Measurements from ENCODE around the gene RHBDL1.

RHBDL1 gene

DNA sequence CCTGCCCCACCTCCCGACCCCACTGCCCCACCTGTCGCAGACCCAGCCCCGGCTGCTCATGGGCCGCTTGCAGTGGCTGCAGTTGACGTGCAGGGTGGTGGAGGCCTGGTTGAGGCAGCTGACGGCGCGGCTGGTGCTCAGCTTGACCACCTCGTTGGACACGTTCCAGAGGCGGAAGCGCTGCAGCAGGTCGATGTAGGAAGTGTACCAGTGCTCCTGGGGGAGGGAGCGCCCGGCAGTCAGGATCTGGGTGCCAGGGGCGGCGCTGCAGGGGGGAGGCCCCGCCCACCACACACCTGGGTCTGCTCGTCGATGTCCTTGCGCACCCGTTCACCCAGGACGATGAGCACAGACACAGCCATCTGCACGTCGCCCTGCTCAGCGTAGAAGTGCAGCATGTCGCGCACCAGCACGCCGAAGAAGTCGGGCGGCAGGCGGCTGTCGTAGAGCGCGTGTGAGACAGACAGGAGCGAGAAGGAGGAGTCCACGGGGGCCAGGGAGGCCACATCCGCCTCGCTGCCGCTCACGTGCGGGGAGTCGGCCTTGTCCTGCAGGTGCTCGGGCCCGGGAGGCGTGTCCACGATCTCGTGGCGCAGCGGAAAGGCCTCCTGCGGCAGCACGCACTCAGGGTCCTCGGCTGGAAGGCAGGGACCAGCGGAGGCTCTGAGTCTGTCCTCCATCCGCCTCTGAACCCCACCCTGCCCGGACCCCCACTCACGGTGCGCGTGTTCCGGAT is 9.7 kb downstream of the RHBDL1 start:
- Histone ChIP-seq H3K9me3 (ENCODE audit: control insufficient read depth, low read length) (no peaks in the 10 kb centered on the region), H3K9ac (no peak overlapping the region), H3K4me1 (peaks cover 18% of the 10 kb centered on the region), H3K4me2 (ENCODE audit: low read length) (no peak overlapping the region), H3K27ac (no peak overlapping the region), H3K27me3 (ENCODE audit: control insufficient read depth, insufficient read depth, low read length) (no peaks in the 10 kb centered on the region), H3K36me3 (ENCODE audit: control insufficient read depth, insufficient read depth, low read length) (no peaks in the 10 kb centered on the region), H2AFZ (no peak overlapping the region), H3K4me3 (ENCODE audit: low read depth, low read length) (no peak overlapping the region), H3K79me2 (peaks cover 11% of the 10 kb centered on the region)
- TF ChIP-seq, protein P1, sequence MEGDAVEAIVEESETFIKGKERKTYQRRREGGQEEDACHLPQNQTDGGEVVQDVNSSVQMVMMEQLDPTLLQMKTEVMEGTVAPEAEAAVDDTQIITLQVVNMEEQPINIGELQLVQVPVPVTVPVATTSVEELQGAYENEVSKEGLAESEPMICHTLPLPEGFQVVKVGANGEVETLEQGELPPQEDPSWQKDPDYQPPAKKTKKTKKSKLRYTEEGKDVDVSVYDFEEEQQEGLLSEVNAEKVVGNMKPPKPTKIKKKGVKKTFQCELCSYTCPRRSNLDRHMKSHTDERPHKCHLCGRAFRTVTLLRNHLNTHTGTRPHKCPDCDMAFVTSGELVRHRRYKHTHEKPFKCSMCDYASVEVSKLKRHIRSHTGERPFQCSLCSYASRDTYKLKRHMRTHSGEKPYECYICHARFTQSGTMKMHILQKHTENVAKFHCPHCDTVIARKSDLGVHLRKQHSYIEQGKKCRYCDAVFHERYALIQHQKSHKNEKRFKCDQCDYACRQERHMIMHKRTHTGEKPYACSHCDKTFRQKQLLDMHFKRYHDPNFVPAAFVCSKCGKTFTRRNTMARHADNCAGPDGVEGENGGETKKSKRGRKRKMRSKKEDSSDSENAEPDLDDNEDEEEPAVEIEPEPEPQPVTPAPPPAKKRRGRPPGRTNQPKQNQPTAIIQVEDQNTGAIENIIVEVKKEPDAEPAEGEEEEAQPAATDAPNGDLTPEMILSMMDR (IDR thresholded peaks at IDR 0.05): no peak

DNA sequence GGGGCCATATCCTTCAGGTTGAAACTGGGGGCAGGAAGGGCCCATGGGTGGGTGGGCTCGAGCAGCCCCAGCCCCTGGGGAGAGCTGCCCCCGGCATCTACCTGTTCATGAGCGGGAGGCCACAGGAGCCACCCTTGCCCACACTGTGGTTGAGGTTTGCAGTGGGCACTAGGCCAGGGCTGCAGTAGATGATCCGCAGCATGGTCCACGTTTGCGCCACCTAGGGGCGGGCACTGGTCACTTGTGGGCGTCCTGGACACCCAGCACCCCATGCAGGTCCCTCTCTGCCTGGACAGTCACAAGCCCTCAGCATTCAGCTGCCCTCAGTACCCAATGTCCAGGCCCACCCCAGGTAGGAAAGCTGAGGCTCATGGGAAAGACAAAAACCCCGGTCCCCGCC is 10.5 kb downstream of the RHBDL1 start:
- Histone ChIP-seq H3K4me2 (ENCODE audit: low read length) (no peak overlapping the region), H3K36me3 (ENCODE audit: control insufficient read depth, insufficient read depth, low read length) (no peaks in the 10 kb centered on the region), H3K4me1 (peaks cover 22% of the 10 kb centered on the region)

DNA sequence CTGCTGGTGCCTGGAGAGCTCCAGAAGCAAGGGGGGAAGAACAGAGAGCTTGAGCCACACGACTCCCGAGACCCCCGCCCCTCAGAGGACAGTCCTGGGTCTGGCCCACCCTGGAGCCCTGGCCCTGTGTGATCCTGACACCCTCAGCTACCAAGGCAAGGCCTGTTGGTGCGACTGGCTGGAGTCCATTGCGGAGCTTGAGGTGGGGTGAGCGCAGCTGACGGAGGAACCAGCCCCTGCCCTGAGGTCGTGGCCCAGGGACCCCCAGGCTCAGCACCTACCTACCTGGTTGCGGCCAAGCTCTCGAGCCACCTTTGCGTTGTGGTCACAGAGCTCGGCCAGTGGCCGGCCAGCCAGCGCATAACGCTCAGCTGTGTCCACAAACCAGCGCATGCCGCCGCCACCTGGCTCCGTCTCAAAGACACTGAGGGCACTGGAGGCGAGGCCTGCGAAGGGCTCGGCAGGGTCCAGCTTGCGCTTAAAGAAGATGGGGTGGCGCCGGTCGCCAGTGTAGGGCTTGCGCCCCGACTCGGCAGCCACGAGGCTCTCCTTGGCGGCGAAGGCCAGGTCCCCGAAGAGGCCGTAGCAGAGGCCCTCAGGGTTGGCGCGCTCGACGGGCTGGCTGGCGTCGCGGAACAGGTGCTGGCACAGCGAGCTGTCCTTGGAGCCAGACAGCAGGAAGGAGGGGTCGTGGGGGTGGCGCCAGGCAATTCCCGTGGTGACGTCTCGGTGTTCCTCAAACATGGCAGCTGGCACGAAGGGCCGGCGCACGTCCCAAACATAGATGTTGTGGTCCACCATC is 11.2 kb downstream of the RHBDL1 start:
- Histone ChIP-seq H3K27ac (no peak overlapping the region), H3K9me3 (ENCODE audit: control insufficient read depth, low read length) (no peaks in the 10 kb centered on the region), H3K79me2 (peaks cover 8% of the 10 kb centered on the region), H2AFZ (no peak overlapping the region), H3K4me3 (ENCODE audit: low read depth, low read length) (no peak overlapping the region), H3K4me1 (peaks cover 16% of the 10 kb centered on the region), H3K27me3 (ENCODE audit: control insufficient read depth, insufficient read depth, low read length) (no peaks in the 10 kb centered on the region), H3K36me3 (ENCODE audit: control insufficient read depth, insufficient read depth, low read length) (no peaks in the 10 kb centered on the region), H3K4me2 (ENCODE audit: low read length) (no peak overlapping the region), H3K9ac (no peak overlapping the region)
- TF ChIP-seq, protein P1 (IDR thresholded peaks at IDR 0.05): no peak

More for the DNA sequence above, 10.5 kb downstream of the RHBDL1 start:
- peaks cover 11% of the 10 kb centered on the region for H3K79me2 ChIP-seq
- no peak overlapping the region for H3K9ac ChIP-seq
- no peaks in the 10 kb centered on the region for H3K9me3 ChIP-seq (ENCODE audit: control insufficient read depth, low read length)
- no peak overlapping the region for H3K27ac ChIP-seq
- no peaks in the 10 kb centered on the region for H3K27me3 ChIP-seq (ENCODE audit: control insufficient read depth, insufficient read depth, low read length)
- H2AFZ ChIP-seq: no peak overlapping the region
- no peak overlapping the region for H3K4me3 ChIP-seq (ENCODE audit: low read depth, low read length)
- TF ChIP-seq, protein P1 (IDR thresholded peaks at IDR 0.05): peak; percentile 27

DNA sequence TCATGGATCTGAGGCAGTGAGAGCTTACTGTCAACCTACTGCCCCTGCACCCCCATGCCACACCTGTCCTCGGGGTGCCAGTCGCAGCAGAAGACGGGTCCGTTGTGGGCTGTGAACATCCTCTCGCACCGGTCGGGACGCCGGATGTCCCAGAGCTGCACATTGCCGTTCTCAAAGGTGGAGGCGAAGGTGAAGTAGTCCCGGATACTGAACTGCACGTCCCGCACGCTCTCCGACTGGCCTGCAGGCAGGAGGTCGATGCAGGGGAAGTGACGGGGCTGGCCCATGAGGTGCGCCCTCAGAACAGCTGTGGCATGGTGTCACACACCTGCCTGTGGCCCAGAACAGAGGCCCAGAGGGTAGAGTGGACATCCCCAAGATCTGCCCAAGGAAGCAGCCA is 12.0 kb downstream of the RHBDL1 start:
- Histone ChIP-seq H3K4me3 (ENCODE audit: low read depth, low read length) (no peak overlapping the region), H3K9ac (no peak overlapping the region), H3K36me3 (ENCODE audit: control insufficient read depth, insufficient read depth, low read length) (no peaks in the 10 kb centered on the region), H3K27me3 (ENCODE audit: control insufficient read depth, insufficient read depth, low read length) (no peaks in the 10 kb centered on the region), H3K4me2 (ENCODE audit: low read length) (no peak overlapping the region), H3K4me1 (peaks cover 20% of the 10 kb centered on the region), H3K9me3 (ENCODE audit: control insufficient read depth, low read length) (no peaks in the 10 kb centered on the region), H3K27ac (no peak overlapping the region), H2AFZ (no peak overlapping the region), H3K79me2 (peaks cover 8% of the 10 kb centered on the region)
- TF ChIP-seq, protein P1 (IDR thresholded peaks at IDR 0.05): no peak
